Measurements from ENCODE around the gene CCDC34. TPM values are rescaled to one million over a fixed set of nuclear protein-coding genes. Genes with fewer than 3 reads are reported as not detected.

Gene CCDC34
- total RNA-seq, 1 experiment from 2014 or later, result 18.7 TPM

- TF ChIP-seq, protein P1, sequence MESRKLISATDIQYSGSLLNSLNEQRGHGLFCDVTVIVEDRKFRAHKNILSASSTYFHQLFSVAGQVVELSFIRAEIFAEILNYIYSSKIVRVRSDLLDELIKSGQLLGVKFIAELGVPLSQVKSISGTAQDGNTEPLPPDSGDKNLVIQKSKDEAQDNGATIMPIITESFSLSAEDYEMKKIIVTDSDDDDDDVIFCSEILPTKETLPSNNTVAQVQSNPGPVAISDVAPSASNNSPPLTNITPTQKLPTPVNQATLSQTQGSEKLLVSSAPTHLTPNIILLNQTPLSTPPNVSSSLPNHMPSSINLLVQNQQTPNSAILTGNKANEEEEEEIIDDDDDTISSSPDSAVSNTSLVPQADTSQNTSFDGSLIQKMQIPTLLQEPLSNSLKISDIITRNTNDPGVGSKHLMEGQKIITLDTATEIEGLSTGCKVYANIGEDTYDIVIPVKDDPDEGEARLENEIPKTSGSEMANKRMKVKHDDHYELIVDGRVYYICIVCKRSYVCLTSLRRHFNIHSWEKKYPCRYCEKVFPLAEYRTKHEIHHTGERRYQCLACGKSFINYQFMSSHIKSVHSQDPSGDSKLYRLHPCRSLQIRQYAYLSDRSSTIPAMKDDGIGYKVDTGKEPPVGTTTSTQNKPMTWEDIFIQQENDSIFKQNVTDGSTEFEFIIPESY (IDR thresholded peaks at IDR 0.05; ENCODE audit: extremely low read depth, insufficient replicate concordance, low read length), result no peak
- no peak for TF ChIP-seq TCF7L2 (IDR thresholded peaks at IDR 0.05; ENCODE audit: borderline replicate concordance, extremely low read depth, insufficient read depth, insufficient read length)
Observed at GRCh38 chr11:27401280-27401832, 38.3 kb upstream of the CCDC34 start (continued).

DNA sequence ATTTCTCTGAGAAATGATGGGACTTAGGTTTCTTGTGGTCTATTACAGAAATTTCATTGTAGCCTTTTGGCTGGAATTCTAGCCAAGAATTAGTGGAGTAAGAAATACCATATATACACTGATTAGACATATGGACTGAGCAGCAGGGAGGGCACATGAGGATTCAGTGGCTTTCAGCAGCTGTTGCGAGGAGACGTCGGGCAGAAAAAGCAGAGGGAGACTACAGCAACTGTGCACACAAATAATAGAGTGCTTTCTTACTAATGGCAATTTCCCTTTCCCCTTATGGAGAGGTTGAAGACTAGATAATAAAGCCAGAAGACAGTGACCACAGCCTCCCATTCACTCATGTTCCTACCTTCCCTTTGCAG lies 35.4 kb upstream of the CCDC34 start:
- Histone ChIP-seq H3K4me1 (ENCODE audit: control insufficient read depth in 1 of 2, insufficient read depth in 2 of 2, low read length in 2 of 2) (peaks cover 14 to 19% of the 10 kb centered on the region in 2 experiments), H3K4me2 (ENCODE audit: low read length) (no peak overlapping the region), H3K79me2 (ENCODE audit: insufficient read depth, low read length) (no peaks in the 10 kb centered on the region), H3K27ac (ENCODE audit: low read depth, low read length) (no peak overlapping the region), H2AFZ (ENCODE audit: low read depth, low read length, poor library complexity, severe bottlenecking) (no peak overlapping the region), H3K27me3 (ENCODE audit: insufficient read depth, low read length) (no peaks in the 10 kb centered on the region), H3K4me3 (replicated peaks in 1 of 2; ENCODE audit: low read depth in 1 of 2, low read length in 2 of 2) (no peak overlapping the region), H3K9ac (ENCODE audit: low read length) (no peak overlapping the region), H3K9me3 (ENCODE audit: control insufficient read depth in 1 of 2, insufficient read depth in 1 of 2, low read depth in 1 of 2, low read length in 2 of 2) (no peaks in the 10 kb centered on the region), H3K36me3 (ENCODE audit: control insufficient read depth in 1 of 2, insufficient read depth in 2 of 2, low read length in 2 of 2) (no peaks in the 10 kb centered on the region), H3K9me2 (ENCODE audit: insufficient read depth) (no peaks in the 10 kb centered on the region), H4K20me1 (ENCODE audit: insufficient read depth) (no peaks in the 10 kb centered on the region)
- intact Hi-C loops (cut with micrococcal nuclease), result no loop called here
- BruUV-seq (replicated peaks), result no TSS peak
- no peak for ATAC-seq
- CTCF ChIA-PET, result no interaction called here
- DNase-seq (ENCODE audit: low read depth, low spot score), result no peak
- POLR2A ChIA-PET, result no interaction called here
- RAD21 ChIA-PET (ENCODE audit: low non-redundant PET in 1 of 2, low total read pairs in 2 of 2, uncharacterized antibody in 2 of 2, unreplicated experiment in 2 of 2), result no interaction called here
- TF ChIP-seq EZH2phosphoT487 (IDR thresholded peaks at IDR 0.05; ENCODE audit: borderline replicate concordance), result no peak
- TF ChIP-seq EZH2 (IDR thresholded peaks at IDR 0.05), result no peak
- no peak for TF ChIP-seq RAD21 (IDR thresholded peaks at IDR 0.05; ENCODE audit: low read depth)
- TF ChIP-seq SIN3A (IDR thresholded peaks at IDR 0.05; ENCODE audit: low read depth), result no peak
- TF ChIP-seq SP1 (IDR thresholded peaks at IDR 0.05; ENCODE audit: low read depth), result no peak
- TF ChIP-seq CEBPB (IDR thresholded peaks at IDR 0.05; ENCODE audit: low read depth), result no peak
- no peak for TF ChIP-seq ATF3 (IDR thresholded peaks at IDR 0.05)
- TF ChIP-seq, protein P2, sequence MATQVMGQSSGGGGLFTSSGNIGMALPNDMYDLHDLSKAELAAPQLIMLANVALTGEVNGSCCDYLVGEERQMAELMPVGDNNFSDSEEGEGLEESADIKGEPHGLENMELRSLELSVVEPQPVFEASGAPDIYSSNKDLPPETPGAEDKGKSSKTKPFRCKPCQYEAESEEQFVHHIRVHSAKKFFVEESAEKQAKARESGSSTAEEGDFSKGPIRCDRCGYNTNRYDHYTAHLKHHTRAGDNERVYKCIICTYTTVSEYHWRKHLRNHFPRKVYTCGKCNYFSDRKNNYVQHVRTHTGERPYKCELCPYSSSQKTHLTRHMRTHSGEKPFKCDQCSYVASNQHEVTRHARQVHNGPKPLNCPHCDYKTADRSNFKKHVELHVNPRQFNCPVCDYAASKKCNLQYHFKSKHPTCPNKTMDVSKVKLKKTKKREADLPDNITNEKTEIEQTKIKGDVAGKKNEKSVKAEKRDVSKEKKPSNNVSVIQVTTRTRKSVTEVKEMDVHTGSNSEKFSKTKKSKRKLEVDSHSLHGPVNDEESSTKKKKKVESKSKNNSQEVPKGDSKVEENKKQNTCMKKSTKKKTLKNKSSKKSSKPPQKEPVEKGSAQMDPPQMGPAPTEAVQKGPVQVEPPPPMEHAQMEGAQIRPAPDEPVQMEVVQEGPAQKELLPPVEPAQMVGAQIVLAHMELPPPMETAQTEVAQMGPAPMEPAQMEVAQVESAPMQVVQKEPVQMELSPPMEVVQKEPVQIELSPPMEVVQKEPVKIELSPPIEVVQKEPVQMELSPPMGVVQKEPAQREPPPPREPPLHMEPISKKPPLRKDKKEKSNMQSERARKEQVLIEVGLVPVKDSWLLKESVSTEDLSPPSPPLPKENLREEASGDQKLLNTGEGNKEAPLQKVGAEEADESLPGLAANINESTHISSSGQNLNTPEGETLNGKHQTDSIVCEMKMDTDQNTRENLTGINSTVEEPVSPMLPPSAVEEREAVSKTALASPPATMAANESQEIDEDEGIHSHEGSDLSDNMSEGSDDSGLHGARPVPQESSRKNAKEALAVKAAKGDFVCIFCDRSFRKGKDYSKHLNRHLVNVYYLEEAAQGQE (IDR thresholded peaks at IDR 0.05; ENCODE audit: low read depth), result no peak
- no peak for TF ChIP-seq ZNF274 (IDR thresholded peaks at IDR 0.05; ENCODE audit: low read depth, low read length)
- TF ChIP-seq, protein P1 (IDR thresholded peaks at IDR 0.05; ENCODE audit: extremely low read depth, insufficient replicate concordance, low read length), result no peak
- TF ChIP-seq JUND (IDR thresholded peaks at IDR 0.05), result no peak
- no peak for TF ChIP-seq FOSL1 (IDR thresholded peaks at IDR 0.05; ENCODE audit: low read depth)
- no peak for TF ChIP-seq POLR2AphosphoS5 (IDR thresholded peaks at IDR 0.05; ENCODE audit: low read depth, low read length)
- no peak for TF ChIP-seq TCF7L2 (IDR thresholded peaks at IDR 0.05; ENCODE audit: borderline replicate concordance, extremely low read depth, insufficient read depth, insufficient read length)
- no peak for TF ChIP-seq CBX3 (IDR thresholded peaks at IDR 0.05; ENCODE audit: low read depth)
- TF ChIP-seq, protein P3, sequence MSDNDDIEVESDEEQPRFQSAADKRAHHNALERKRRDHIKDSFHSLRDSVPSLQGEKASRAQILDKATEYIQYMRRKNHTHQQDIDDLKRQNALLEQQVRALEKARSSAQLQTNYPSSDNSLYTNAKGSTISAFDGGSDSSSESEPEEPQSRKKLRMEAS (IDR thresholded peaks at IDR 0.05), result no peak

All from HCT116 (cell line).